HepG2 (cell line): ENCODE data around the gene ST8SIA4.

ENCODE experiments used
- BCL6 ChIP-seq: IDR thresholded peaks from 2 replicates; pipeline ENCODE4 v1.6.1; 2016; ENCODE audit warnings: missing genetic modification reagents, missing compliant biosample characterization
- CCAR2 ChIP-seq: fragments of 200-400 bp; formaldehyde crosslinking; optimal IDR thresholded peaks from 2 replicates; pipeline ENCODE3; 2018; ENCODE audit warnings: low read depth, mild to moderate bottlenecking, low read length, moderate library complexity
- EP300 ChIP-seq, 3 experiments: sonication (generic) in 1 of 3; formaldehyde crosslinking in 1 of 3; IDR thresholded peaks; 2 replicates each; pipeline versions ENCODE4 v1.5.1 to v1.6.1; 2011 to 2020; ENCODE audit warnings: low read depth in 2 of 3, low read length in 2 of 3, borderline replicate concordance in 1 of 3, improper control_type of control experiment in 1 of 3, mild to moderate bottlenecking in 1 of 3, missing genetic modification reagents in 1 of 3, moderate library complexity in 1 of 3
- HDAC1 ChIP-seq: sonication (generic); formaldehyde crosslinking; IDR thresholded peaks from 2 replicates; pipeline ENCODE4 v1.5.1; 2020; ENCODE audit warnings: mild to moderate bottlenecking, missing genetic modification reagents
- MTA3 ChIP-seq: sonication (generic); formaldehyde crosslinking; IDR thresholded peaks from 2 replicates; pipeline ENCODE4 v1.4.0; 2020; ENCODE audit warnings: missing genetic modification reagents
- SMARCE1 ChIP-seq: fragments of 450-650 bp; IDR thresholded peaks from 2 replicates; pipeline ENCODE4 v1.6.1; 2017; ENCODE audit warnings: borderline replicate concordance
- ZBTB34 ChIP-seq: sonication (generic); formaldehyde crosslinking; IDR thresholded peaks from 2 replicates; pipeline ENCODE4 v1.8.0; 2022; ENCODE audit warnings: mild to moderate bottlenecking, missing genetic modification reagents
- ZFP37 ChIP-seq: sonication (generic); formaldehyde crosslinking; IDR thresholded peaks from 2 replicates; pipeline ENCODE4 v1.4.0; 2020; ENCODE audit warnings: missing genetic modification reagents, borderline replicate concordance
- ZNF10 ChIP-seq: sonication (generic); formaldehyde crosslinking; IDR thresholded peaks from 2 replicates; pipeline ENCODE4 v1.4.0; 2020; ENCODE audit warnings: mild to moderate bottlenecking, low read depth, missing genetic modification reagents, borderline replicate concordance
- TF ChIP-seq, protein P1 (sequence below): sonication (generic); formaldehyde crosslinking; IDR thresholded peaks from 2 replicates; pipeline ENCODE4 v1.5.0; 2020; ENCODE audit warnings: mild to moderate bottlenecking, missing genetic modification reagents, moderate library complexity
- TF ChIP-seq, protein P2 (sequence below): sonication (generic); formaldehyde crosslinking; IDR thresholded peaks from 2 replicates; pipeline ENCODE4 v1.4.0; 2020; ENCODE audit warnings: missing genetic modification reagents

- TF ChIP-seq ZNF10 (CRISPR knock-in tag) = no peak
- no peak for TF ChIP-seq ZBTB34 (CRISPR knock-in tag)
- no peak for TF ChIP-seq ZFP37 (CRISPR knock-in tag)
- TF ChIP-seq BCL6 (CRISPR knock-in tag) = no peak
- no peak for TF ChIP-seq SMARCE1
- TF ChIP-seq, protein P1, sequence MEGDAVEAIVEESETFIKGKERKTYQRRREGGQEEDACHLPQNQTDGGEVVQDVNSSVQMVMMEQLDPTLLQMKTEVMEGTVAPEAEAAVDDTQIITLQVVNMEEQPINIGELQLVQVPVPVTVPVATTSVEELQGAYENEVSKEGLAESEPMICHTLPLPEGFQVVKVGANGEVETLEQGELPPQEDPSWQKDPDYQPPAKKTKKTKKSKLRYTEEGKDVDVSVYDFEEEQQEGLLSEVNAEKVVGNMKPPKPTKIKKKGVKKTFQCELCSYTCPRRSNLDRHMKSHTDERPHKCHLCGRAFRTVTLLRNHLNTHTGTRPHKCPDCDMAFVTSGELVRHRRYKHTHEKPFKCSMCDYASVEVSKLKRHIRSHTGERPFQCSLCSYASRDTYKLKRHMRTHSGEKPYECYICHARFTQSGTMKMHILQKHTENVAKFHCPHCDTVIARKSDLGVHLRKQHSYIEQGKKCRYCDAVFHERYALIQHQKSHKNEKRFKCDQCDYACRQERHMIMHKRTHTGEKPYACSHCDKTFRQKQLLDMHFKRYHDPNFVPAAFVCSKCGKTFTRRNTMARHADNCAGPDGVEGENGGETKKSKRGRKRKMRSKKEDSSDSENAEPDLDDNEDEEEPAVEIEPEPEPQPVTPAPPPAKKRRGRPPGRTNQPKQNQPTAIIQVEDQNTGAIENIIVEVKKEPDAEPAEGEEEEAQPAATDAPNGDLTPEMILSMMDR = no peak
- TF ChIP-seq, protein P2, sequence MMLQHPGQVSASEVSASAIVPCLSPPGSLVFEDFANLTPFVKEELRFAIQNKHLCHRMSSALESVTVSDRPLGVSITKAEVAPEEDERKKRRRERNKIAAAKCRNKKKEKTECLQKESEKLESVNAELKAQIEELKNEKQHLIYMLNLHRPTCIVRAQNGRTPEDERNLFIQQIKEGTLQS = no peak
- no peak for TF ChIP-seq HDAC1
- no peak for TF ChIP-seq CCAR2
- TF ChIP-seq EP300 (IDR thresholded peaks at IDR 0.05; ENCODE audit: low read depth in 2 of 2, low read length in 2 of 2) = no peak
- TF ChIP-seq EP300 (CRISPR knock-in tag; IDR thresholded peaks at IDR 0.05; ENCODE audit: borderline replicate concordance) = no peak
- no peak for TF ChIP-seq MTA3 (CRISPR knock-in tag)
Observed at GRCh38 chr5:100852988-100853449, 50.1 kb downstream of the ST8SIA4 start.
